Astrocyte (in vitro differentiated cells and primary cell): Measurements from ENCODE around the gene STPG3. TPM values are rescaled to one million over a fixed set of nuclear protein-coding genes. Genes with fewer than 3 reads are reported as not detected.

Source experiments
- DNase-seq: peaks from one replicate; pipeline ENCODE4 v3.0.0-alpha.2; 2010; ENCODE audit warnings: low read depth
- FAIRE-seq: peaks from 2 replicates; lab custom pipeline; 2011; peaks lifted over from hg19 to GRCh38; lab: Jason Lieb, UNC
- H2AFZ ChIP-seq: 2 replicates; pipeline ENCODE4 v1.6.0; 2012; ENCODE audit warnings: low read depth, low read length, inconsistent platforms
- H3K27ac ChIP-seq: 2 replicates; pipeline ENCODE4 v1.5.1; 2011; ENCODE audit warnings: low read depth, low read length, inconsistent platforms
- H3K27me3 ChIP-seq: 2 replicates; pipeline ENCODE4 v1.6.0; 2011; ENCODE audit warnings: low read length, inconsistent platforms; ENCODE audit not compliant: insufficient read depth
- H3K36me3 ChIP-seq: 2 replicates; pipeline ENCODE4 v1.5.1; 2011; ENCODE audit warnings: low read length, inconsistent platforms; ENCODE audit not compliant: insufficient read depth
- H3K4me1 ChIP-seq: 2 replicates; pipeline ENCODE4 v1.5.1; 2011; ENCODE audit warnings: low read length, inconsistent platforms; ENCODE audit not compliant: insufficient read depth
- H3K4me2 ChIP-seq: 2 replicates; pipeline ENCODE4 v1.6.0; 2012; ENCODE audit warnings: low read length, inconsistent platforms
- H3K4me3 ChIP-seq: 2 replicates; pipeline ENCODE4 v1.5.1; 2011; ENCODE audit warnings: low read depth, mild to moderate bottlenecking, low read length, inconsistent platforms; ENCODE audit not compliant: insufficient read depth
- H3K79me2 ChIP-seq: 2 replicates; pipeline ENCODE4 v1.6.0; 2012; ENCODE audit warnings: mild to moderate bottlenecking, low read length, inconsistent platforms; ENCODE audit not compliant: insufficient read depth
- H3K9ac ChIP-seq: 2 replicates; pipeline ENCODE4 v1.6.0; 2012; ENCODE audit warnings: mild to moderate bottlenecking, low read length, inconsistent platforms
- H3K9me3 ChIP-seq: 2 replicates; pipeline ENCODE4 v1.5.1; 2012; ENCODE audit warnings: low read depth, mild to moderate bottlenecking, low read length, inconsistent platforms; ENCODE audit not compliant: insufficient read depth
- H4K20me1 ChIP-seq: 2 replicates; pipeline ENCODE4 v1.6.0; 2012; ENCODE audit warnings: low read length, inconsistent platforms; ENCODE audit not compliant: insufficient read depth
- H3K27ac Mint-ChIP-seq: one replicate; pipeline ENCODE4 v1.8.0; 2021; ENCODE audit warnings: mild to moderate bottlenecking, mixed read lengths; ENCODE audit not compliant: unreplicated experiment
- H3K27me3 Mint-ChIP-seq: one replicate; pipeline ENCODE4 v1.8.0; 2021; ENCODE audit warnings: low read depth, mixed read lengths; ENCODE audit not compliant: unreplicated experiment
- H3K36me3 Mint-ChIP-seq: one replicate; pipeline ENCODE4 v1.8.0; 2021; ENCODE audit warnings: low read depth, mixed read lengths; ENCODE audit not compliant: unreplicated experiment
- H3K4me1 Mint-ChIP-seq: one replicate; pipeline ENCODE4 v1.8.0; 2021; ENCODE audit warnings: low read depth, mixed read lengths; ENCODE audit not compliant: unreplicated experiment
- H3K4me3 Mint-ChIP-seq: one replicate; pipeline ENCODE4 v1.8.0; 2021; ENCODE audit warnings: mild to moderate bottlenecking, moderate library complexity, mixed read lengths; ENCODE audit not compliant: unreplicated experiment
- H3K9me3 Mint-ChIP-seq: one replicate; pipeline ENCODE4 v1.8.0; 2021; ENCODE audit warnings: mild to moderate bottlenecking, mixed read lengths; ENCODE audit not compliant: unreplicated experiment
- CTCF ChIP-seq: IDR thresholded peaks from 2 replicates; pipeline ENCODE4 v1.5.1; 2011; ENCODE audit warnings: low read depth, mild to moderate bottlenecking, inconsistent platforms, low read length, moderate library complexity; ENCODE audit not compliant: insufficient read depth
- EZH2 ChIP-seq: IDR thresholded peaks from 2 replicates; pipeline ENCODE4 v1.6.1; 2012; ENCODE audit warnings: mild to moderate bottlenecking, low read length, inconsistent platforms; ENCODE audit not compliant: insufficient read depth
- total RNA-seq: library from RNA; stranded (reverse); gene quantifications from 2 replicates; pipeline ENCODE4 v1.2.1, GENCODE V29; 2021

Gene STPG3
- total RNA-seq, 1 donor from 2014 or later: not detected

GRCh38 chr9:137217276-137218211, 33.5 kb upstream of the STPG3 start:
- no peak for TF ChIP-seq EZH2
- Histone ChIP-seq H4K20me1 (peaks cover 8% of the 10 kb centered on the region), H3K27me3 (no peaks in the 10 kb centered on the region), H3K9ac (no peak overlapping the region), H3K4me3 (no peak overlapping the region), H3K9me3 (no peaks in the 10 kb centered on the region), H3K36me3 (no peaks in the 10 kb centered on the region), H2AFZ (no peak overlapping the region), H3K4me2 (no peak overlapping the region), H3K27ac (no peak overlapping the region), H3K79me2 (no peaks in the 10 kb centered on the region), H3K4me1 (peaks cover 9% of the 10 kb centered on the region)
- FAIRE-seq (no peak), DNase-seq (no peak)
- Mint-ChIP-seq H3K4me1 (peaks cover 6% of the 10 kb centered on the region), H3K4me3 (no peak overlapping the region), H3K9me3 (no peaks in the 10 kb centered on the region), H3K27me3 (no peaks in the 10 kb centered on the region), H3K27ac (no peak overlapping the region), H3K36me3 (peaks cover 4% of the 10 kb centered on the region)

DNA sequence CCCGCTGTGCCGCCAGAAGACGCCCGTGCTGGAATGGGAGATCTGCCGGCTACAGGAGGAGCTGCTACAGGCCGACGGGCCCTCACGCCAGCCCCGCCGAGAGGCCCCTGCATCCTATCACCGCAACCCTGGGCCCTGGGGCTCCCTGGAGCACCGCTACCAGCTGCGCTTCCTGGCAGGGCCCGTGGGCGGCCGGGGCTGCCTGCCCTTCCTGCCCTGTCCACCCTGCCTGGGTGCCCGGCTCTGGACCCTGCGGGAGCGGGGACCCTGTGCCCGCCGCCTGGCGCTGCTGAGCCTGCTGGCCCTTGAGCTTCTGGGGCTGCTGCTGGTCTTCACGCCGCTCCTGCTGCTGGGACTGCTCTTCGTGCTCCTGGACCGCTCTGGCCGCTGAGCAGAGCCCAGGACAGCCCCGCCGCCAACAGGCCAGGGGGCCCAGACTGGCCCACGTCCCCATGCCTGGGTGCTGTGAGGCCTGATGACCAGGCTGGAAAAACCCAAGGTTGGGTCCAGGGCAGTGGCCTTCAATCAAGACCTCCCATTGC, 32.8 kb upstream of the STPG3 start:
- Mint-ChIP-seq H3K4me1 (peaks cover 6% of the 10 kb centered on the region), H3K36me3 (no peaks in the 10 kb centered on the region), H3K4me3 (no peak overlapping the region), H3K9me3 (no peaks in the 10 kb centered on the region), H3K27ac (no peak overlapping the region), H3K27me3 (no peaks in the 10 kb centered on the region)
- H3K4me2 ChIP-seq: peak overlapping the region; percentile 44
- H3K9me3 ChIP-seq: no peaks in the 10 kb centered on the region
- TF ChIP-seq EZH2 (no peak), CTCF (no peak)
- H3K79me2 ChIP-seq: no peaks in the 10 kb centered on the region
- no peak overlapping the region for H3K27ac ChIP-seq
- H4K20me1 ChIP-seq: peaks cover 8% of the 10 kb centered on the region
- H3K36me3 ChIP-seq: no peaks in the 10 kb centered on the region
- no peak overlapping the region for H3K4me3 ChIP-seq
- H3K27me3 ChIP-seq: no peaks in the 10 kb centered on the region
- H3K4me1 ChIP-seq: peaks cover 15% of the 10 kb centered on the region
- DNase-seq (no peak), FAIRE-seq (no peak)
- H3K9ac ChIP-seq: no peak overlapping the region
- no peak overlapping the region for H2AFZ ChIP-seq

GRCh38 chr9:137218754-137219271, 32.3 kb upstream of the STPG3 start:
- Mint-ChIP-seq H3K9me3 (no peaks in the 10 kb centered on the region), H3K27me3 (no peaks in the 10 kb centered on the region), H3K4me3 (no peak overlapping the region), H3K27ac (no peak overlapping the region), H3K36me3 (no peaks in the 10 kb centered on the region), H3K4me1 (peaks cover 6% of the 10 kb centered on the region)
- H3K27ac ChIP-seq: no peak overlapping the region
- peak overlapping the region; percentile 44 for H3K4me2 ChIP-seq
- H4K20me1 ChIP-seq: peaks cover 8% of the 10 kb centered on the region
- no peaks in the 10 kb centered on the region for H3K27me3 ChIP-seq
- no peak overlapping the region for H3K4me3 ChIP-seq
- no peaks in the 10 kb centered on the region for H3K79me2 ChIP-seq
- DNase-seq (peak; percentile 18), FAIRE-seq (no peak)
- no peaks in the 10 kb centered on the region for H3K9me3 ChIP-seq
- TF ChIP-seq EZH2: no peak
- TF ChIP-seq CTCF: no peak
- peaks cover 17% of the 10 kb centered on the region for H3K4me1 ChIP-seq
- H3K36me3 ChIP-seq: no peaks in the 10 kb centered on the region
- H3K9ac ChIP-seq: no peak overlapping the region
- H2AFZ ChIP-seq: no peak overlapping the region
